Esophagus squamous epithelium (tissue), 5 donors: ENCODE data around the gene NR6A1. TPM values are rescaled to one million over a fixed set of nuclear protein-coding genes. Genes with fewer than 3 reads are reported as not detected.
A peak's percentile ranks its signal among the peaks of the same experiment; 100 is the strongest.

Experiments used
- DNase-seq: peaks from one replicate; lab custom pipeline; 2025; lab: John Stamatoyannopoulos, UW
- H3K27ac ChIP-seq, 4 donors: fragments of 200-600 bp; sonication (generic); one replicate each; pipeline ENCODE4 v1.5.1; 2016 to 2019; ENCODE audit warnings: mild to moderate bottlenecking in 1 of 4
- H3K27me3 ChIP-seq, 4 donors: fragments of 200-600 bp; sonication (generic); 1 replicate in 3 of 4; 2 replicates in 1 of 4; pipeline versions ENCODE4 v1.5.1 to v1.6.0; 2017 to 2021; ENCODE audit warnings: antibody characterized with exemption in 1 of 4
- H3K36me3 ChIP-seq, 3 donors: fragments of 200-600 bp; sonication (generic); one replicate each; pipeline ENCODE4 v1.5.1; 2016 to 2019
- H3K4me1 ChIP-seq, 3 donors: fragments of 200-600 bp; sonication (generic); one replicate each; pipeline ENCODE4 v1.5.1; 2017 to 2019
- H3K4me3 ChIP-seq, 4 donors: fragments of 200-600 bp; sonication (generic); 1 replicate in 3 of 4; 2 replicates in 1 of 4; pipeline ENCODE4 v1.5.1; 2016 to 2019; ENCODE audit warnings: mild to moderate bottlenecking in 2 of 4, moderate library complexity in 1 of 4
- H3K9me3 ChIP-seq, 3 donors: fragments of 200-600 bp; sonication (generic); one replicate each; pipeline ENCODE4 v1.5.1; 2016 to 2019
- CTCF ChIP-seq, 6 experiments: fragments of 450-650 bp in 4 of 6; fragments of 200-600 bp in 2 of 6; sonication (generic) in 2 of 6; IDR thresholded peaks; one replicate each; pipeline ENCODE4 v1.5.1; 2016 to 2019; ENCODE audit warnings: antibody characterized with exemption in 6 of 6, mild to moderate bottlenecking in 4 of 6, moderate library complexity in 4 of 6
- POLR2A ChIP-seq, 4 donors: fragments of 450-650 bp; IDR thresholded peaks; one replicate each; pipeline ENCODE4 v1.6.1; 2017; ENCODE audit warnings: antibody characterized with exemption in 4 of 4, mild to moderate bottlenecking in 4 of 4, moderate library complexity in 3 of 4
- WGBS, 2 donors: methylation state at CpG; one replicate each; pipeline ENCODE4 v1.1.5; 2018; 5-methylcytosine and 5-hydroxymethylcytosine counted together
- intact Hi-C: fragments of 100-400 bp; cut with DNase I; formaldehyde crosslinking; loops from one replicate; pipeline ENCODE4 v1.15.0; 2022
- total RNA-seq, 4 donors: library from RNA; depleted of rRNA; stranded (reverse); fragments of >200 nt; gene quantifications; one replicate each; pipeline ENCODE4 v1.1.0, GENCODE V29; 2016
- donor health status: DM: yes; HTN: yes; CAD: no.

Gene NR6A1
- total RNA-seq, 4 donors from 2014 or later: 1.9 to 4.0 (median 2.7) TPM

DNA sequence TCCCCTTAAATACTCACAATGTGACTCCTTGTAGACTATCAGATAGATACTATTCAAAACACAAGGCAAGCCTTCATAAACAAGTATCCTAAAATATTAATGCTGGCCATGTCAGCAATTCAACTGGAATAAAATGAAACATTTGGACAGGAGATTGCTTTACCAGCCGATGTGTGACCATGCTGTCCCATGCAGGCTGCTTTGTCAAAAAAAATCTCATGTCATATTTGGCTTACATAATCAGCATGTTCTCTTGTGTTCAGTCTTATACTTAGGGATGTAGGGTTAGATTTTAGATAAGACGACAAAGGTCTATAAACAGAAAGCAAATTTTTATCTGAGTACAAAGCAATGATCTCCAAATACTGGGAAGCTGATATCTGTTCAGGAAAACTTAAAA lies 108.5 kb downstream of the NR6A1 start:
- WGBS, 2 donors: 78 to 82% methylated on average over 2 of the region's 2 CpGs
- no peak for DNase-seq

GRCh38 chr9:124661271-124661670 lies 109.8 kb downstream of the NR6A1 start:
- no peaks in the 10 kb centered on the region for H3K36me3 ChIP-seq
- H3K27ac ChIP-seq: no peak overlapping the region
- H3K9me3 ChIP-seq: no peaks in the 10 kb centered on the region
- no peaks in the 10 kb centered on the region for H3K27me3 ChIP-seq
- no peak for TF ChIP-seq CTCF (IDR thresholded peaks at IDR 0.05)
- TF ChIP-seq POLR2A (IDR thresholded peaks at IDR 0.05): no peak
- DNase-seq: no peak
- peaks cover 0 to 39% (median 8%) of the 10 kb centered on the region in 3 donors for H3K4me1 ChIP-seq
- H3K4me3 ChIP-seq: no peak overlapping the region
- 76 to 84% methylated on average over 4 of the region's 4 CpGs for WGBS, 2 donors
- intact Hi-C loops: no loop called here

More for the DNA sequence above, 108.5 kb downstream of the NR6A1 start:
- Histone ChIP-seq H3K36me3 (no peaks in the 10 kb centered on the region), H3K4me3 (no peak overlapping the region), H3K27ac (no peak overlapping the region), H3K9me3 (no peaks in the 10 kb centered on the region), H3K27me3 (no peaks in the 10 kb centered on the region), H3K4me1 (peaks cover 0 to 38% (median 8%) of the 10 kb centered on the region in 3 donors)
- TF ChIP-seq POLR2A (IDR thresholded peaks at IDR 0.05) (no peak), CTCF (IDR thresholded peaks at IDR 0.05) (no peak)
- intact Hi-C loops: no loop called here

DNA sequence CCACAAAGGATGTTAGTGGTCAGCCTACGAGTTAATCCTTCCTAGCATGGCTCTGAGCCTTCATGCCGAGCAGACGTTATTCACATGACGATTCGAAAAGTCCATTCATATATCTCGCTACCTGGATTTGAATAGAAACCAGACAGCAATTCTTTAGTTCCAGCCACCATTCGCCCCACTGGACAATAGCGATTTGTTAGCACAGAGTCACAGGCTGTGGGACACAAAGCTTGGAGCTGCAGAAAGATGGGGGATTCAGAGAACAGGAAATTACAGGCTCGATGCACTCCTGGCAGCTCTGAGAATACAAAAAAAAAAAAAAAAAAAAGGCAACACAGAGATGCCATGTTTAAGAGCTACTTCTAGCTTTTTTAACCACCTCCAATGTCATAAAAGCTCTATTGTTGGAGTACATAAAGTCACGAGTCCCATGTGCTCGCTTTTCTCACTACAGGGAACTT lies 110.7 kb downstream of the NR6A1 start:
- peak overlapping the region in 3 of 4 donors; percentile 75 to 87 (median 86) for H3K27ac ChIP-seq
- intact Hi-C loops: no loop called here
- no peaks in the 10 kb centered on the region for H3K36me3 ChIP-seq
- no peak for TF ChIP-seq CTCF (IDR thresholded peaks at IDR 0.05)
- no peak for TF ChIP-seq POLR2A (IDR thresholded peaks at IDR 0.05)
- H3K27me3 ChIP-seq: no peaks in the 10 kb centered on the region
- H3K4me1 ChIP-seq: peaks cover 0 to 39% (median 8%) of the 10 kb centered on the region in 3 donors
- 4 to 9% methylated on average over 11 of the region's 11 CpGs for WGBS, 2 donors
- H3K4me3 ChIP-seq: peak overlapping the region in 3 of 4 donors; percentile 55 to 66 (median 58)
- DNase-seq: no peak
- H3K9me3 ChIP-seq: no peaks in the 10 kb centered on the region

DNA sequence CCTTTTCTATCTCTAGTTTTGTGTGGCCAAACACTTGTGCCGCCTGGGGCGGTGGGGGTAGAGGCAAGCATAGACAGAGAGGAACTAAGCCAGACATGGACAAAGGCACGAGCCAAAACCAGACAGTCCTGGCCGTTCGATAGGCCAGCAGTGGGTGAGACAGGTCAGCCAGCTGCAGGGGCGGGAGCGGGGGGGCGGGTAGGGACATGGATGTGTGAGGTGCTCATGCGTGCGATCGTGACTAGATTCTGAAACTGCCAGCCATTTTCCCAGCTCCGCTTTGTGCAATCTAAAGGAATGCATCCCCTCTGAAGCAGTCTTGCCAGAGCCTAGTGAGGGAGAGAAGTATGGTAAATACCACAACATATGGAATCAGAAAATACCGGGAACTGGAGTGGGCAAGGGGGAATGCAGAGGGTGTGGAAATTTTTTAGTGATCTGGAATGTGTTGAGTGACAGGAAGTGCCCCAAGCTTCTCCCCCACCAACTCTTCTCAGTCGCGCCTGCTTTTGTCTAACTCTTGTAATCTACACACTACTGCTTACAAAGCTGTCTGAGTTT lies 111.9 kb downstream of the NR6A1 start:
- peaks cover 0 to 42% (median 8%) of the 10 kb centered on the region in 3 donors for H3K4me1 ChIP-seq
- DNase-seq: no peak
- WGBS, 2 donors: 1 to 5% methylated on average over 13 to 14 of the region's 15 CpGs

More for the DNA sequence above, 111.9 kb downstream of the NR6A1 start:
- H3K9me3 ChIP-seq: no peaks in the 10 kb centered on the region
- no peaks in the 10 kb centered on the region for H3K36me3 ChIP-seq
- no peak for TF ChIP-seq CTCF (IDR thresholded peaks at IDR 0.05)
- no peak for TF ChIP-seq POLR2A (IDR thresholded peaks at IDR 0.05)
- H3K27me3 ChIP-seq: no peaks in the 10 kb centered on the region
- intact Hi-C loops: no loop called here
- peak overlapping the region; percentile 75 to 87 (median 84) for H3K27ac ChIP-seq
- peak overlapping the region; percentile 32 to 66 (median 56) for H3K4me3 ChIP-seq
